GM12874 (cell line): Measurements from ENCODE around the gene SPINK4.

Experiments used
- TF ChIP-seq, protein P1 (sequence below): IDR thresholded peaks from 2 replicates; pipeline ENCODE4 v1.5.1; 2011; ENCODE audit warnings: low read depth, mild to moderate bottlenecking, control low read depth, low read length, moderate library complexity; ENCODE audit not compliant: insufficient read depth

The SPINK4 gene

DNA sequence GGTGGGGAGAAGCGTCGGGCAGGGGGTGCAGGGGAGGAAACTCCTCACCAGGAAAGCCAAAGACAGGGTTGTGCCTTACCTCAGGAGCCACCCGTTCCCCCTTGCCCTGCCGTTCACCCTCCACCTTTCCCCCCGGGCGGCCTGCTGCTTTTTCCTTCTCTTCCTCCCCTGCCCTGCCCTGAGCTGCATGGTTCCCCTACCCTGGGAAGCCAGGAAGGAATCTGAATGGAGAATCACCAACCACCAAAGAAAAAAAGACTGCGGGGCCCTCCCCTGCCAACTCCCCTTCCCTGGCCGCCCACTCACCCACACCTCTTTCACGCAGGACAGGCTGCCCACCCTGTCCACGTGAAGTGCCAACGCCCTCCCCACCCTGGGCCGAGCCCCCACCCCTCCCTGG, 49.5 kb downstream of the SPINK4 start:
- TF ChIP-seq, protein P1, sequence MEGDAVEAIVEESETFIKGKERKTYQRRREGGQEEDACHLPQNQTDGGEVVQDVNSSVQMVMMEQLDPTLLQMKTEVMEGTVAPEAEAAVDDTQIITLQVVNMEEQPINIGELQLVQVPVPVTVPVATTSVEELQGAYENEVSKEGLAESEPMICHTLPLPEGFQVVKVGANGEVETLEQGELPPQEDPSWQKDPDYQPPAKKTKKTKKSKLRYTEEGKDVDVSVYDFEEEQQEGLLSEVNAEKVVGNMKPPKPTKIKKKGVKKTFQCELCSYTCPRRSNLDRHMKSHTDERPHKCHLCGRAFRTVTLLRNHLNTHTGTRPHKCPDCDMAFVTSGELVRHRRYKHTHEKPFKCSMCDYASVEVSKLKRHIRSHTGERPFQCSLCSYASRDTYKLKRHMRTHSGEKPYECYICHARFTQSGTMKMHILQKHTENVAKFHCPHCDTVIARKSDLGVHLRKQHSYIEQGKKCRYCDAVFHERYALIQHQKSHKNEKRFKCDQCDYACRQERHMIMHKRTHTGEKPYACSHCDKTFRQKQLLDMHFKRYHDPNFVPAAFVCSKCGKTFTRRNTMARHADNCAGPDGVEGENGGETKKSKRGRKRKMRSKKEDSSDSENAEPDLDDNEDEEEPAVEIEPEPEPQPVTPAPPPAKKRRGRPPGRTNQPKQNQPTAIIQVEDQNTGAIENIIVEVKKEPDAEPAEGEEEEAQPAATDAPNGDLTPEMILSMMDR: no peak

DNA sequence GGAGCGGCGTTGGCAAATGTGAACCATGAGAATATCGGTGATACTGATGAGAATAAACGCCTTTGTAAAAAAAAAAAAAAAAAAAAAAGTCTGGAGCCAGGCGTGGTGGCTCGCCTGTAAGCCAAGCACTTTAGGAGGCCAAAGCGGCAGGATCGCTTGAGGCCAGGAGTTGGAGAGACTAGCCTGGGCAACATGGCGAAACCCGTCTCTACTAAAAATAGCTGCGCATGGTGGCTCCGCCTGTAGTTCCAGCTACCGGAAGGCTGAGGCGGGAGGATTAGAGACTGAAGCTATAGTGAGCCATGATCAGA, 49.9 kb downstream of the SPINK4 start:
- TF ChIP-seq, protein P1: no peak

DNA sequence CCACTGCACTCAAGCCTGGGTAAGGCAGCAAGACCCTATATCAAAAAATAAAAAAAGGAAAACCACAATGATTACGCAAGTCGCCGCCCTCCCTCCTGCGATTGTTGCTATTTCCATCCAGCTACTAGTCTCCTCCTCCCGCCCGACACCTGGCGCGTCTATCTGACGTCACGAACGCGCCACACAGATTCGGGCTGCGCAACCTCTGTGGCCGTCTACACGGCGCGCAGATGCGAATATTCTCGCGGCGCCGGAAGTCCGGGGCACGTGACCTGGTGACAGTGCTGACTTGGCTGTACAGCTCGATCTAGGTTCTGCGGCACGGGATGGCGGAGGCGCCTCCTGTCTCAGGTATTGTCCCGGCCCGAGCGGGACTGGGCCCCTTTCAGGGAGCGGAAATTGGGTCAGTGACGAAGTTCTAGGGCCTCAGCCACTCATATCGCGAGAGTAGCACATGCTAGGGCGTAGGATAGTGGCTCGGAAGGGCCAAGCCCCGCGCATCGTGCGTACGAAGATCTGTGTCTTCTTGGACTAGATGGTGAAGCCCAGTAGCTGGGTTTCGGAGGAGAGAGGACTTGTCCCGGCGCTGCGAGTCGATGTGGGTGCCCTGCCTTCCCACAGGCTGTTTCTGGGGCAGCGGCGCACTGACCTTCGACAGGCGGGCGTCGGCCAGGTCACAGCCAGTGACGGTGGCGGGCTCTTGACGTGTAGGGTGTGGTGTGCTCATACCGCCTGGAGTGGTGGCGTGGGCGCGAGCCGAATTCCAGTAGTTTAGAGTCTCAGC, 50.5 kb downstream of the SPINK4 start, which contains the start of gene NFX1:
TSS of gene NFX1 (plus strand) at position 270 of the 784 bp plus-strand sequence. CDS start at position 327, 57 bp downstream.
- TF ChIP-seq, protein P1: no peak

DNA sequence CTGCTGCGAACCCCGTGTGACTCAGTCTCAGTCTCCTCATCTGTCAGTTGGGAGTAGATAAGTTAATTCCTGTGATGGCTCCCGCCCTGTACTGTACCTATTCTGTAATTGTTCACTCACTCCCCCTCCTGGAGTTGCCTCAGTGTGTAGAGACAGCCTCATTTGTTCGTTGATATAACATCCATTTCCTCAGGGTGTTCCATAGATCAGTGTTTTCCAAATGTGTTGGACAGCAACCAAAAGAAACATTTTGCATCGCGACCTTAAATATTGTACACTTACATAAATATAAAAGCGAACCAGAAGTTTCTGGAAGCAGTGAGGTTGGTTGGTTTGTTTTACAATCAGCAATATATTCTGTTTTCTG, 51.0 kb downstream of the SPINK4 start:
- TF ChIP-seq, protein P1: no peak

DNA sequence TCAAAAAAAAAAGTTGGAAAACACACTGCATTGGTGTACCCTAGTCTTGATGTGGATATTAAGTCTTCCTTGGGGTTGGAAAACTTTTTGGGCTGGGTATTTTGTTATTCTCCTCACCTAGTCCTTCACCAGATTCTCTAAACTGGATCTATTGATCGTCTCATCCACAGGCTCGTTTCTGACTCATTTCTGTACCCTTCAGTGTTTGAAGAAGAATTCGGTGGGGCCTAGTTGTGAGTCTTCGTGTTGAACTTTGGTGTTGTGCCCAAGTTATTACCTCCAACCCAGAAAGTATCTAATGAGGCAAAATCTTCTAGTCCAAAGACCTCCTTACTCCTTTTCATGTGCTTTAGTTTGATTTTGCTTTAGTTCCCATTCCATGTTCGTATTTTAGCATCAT, 51.9 kb downstream of the SPINK4 start:
- TF ChIP-seq, protein P1: no peak

DNA sequence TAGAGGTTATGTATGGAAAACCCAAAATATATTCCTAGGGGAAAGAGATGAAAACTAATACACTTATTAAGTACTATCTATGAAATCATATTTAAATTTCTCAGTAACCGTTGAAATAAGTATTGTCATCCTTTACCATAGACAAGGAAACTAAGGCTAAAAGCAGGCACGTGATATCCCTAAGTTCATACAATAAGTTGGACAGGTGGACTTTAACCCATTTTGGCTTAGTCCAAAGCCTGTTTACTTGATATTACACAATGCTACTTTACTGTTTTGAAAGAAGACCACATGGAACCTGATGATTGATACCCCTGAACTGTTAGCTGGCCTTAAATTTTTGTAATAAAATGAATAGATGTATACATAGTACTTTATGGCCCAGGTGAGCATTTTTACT, 53.8 kb downstream of the SPINK4 start:
- TF ChIP-seq, protein P1: no peak

DNA sequence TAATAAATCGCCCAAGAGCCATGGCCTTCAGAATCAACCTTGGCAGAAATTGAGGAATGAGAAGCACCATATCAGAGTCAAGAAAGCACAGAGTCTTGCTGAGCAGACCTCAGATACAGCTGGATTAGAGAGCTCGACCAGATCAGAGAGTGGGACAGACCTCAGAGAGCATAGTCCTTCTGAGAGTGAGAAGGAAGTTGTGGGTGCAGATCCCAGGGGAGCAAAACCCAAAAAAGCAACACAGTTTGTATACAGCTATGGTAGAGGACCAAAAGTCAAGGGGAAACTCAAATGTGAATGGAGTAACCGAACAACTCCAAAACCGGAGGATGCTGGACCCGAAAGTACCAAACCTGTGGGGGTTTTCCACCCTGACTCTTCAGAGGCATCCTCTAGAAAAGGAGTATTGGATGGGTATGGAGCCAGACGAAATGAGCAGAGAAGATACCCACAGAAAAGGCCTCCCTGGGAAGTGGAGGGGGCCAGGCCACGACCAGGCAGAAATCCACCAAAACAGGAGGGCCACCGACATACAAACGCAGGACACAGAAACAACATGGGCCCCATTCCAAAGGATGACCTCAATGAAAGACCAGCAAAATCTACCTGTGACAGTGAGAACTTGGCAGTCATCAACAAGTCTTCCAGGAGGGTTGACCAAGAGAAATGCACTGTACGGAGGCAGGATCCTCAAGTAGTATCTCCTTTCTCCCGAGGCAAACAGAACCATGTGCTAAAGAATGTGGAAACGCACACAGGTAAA, 54.9 kb downstream of the SPINK4 start:
- TF ChIP-seq, protein P1: no peak
